K562 (cell line): ENCODE data around the gene TNFSF13B. TPM values are rescaled to one million over a fixed set of nuclear protein-coding genes. Genes with fewer than 3 reads are reported as not detected.

ENCODE experiments used
- ATAC-seq: fragments of 200-7000 bp; cut with Tn5 transposase; 3 replicates; pipeline ENCODE4 v1.9.1; 2020; ENCODE audit warnings: moderate library complexity
- BruUV-seq: library from RNA; stranded (reverse); fragments of 400-500 nt; replicated peaks from 2 replicates; lab custom pipeline; 2021; lab: Mats Ljungman, UMichigan
- CTCF ChIA-PET: fragments of 300-600 bp; formaldehyde crosslinking; extraction: SDS; loops from one replicate; lab custom pipeline; 2021; ENCODE audit warnings: low intra/inter-chr PET ratio; lab: Yijun Ruan, JAX
- POLR2A ChIA-PET: fragments of 300-600, 350-650 bp; sonication (Branson Sonifier 250); formaldehyde crosslinking; extraction: SDS; loops from one replicate; lab custom pipeline; 2021; ENCODE audit warnings: antibody characterized with exemption, inconsistent platforms; lab: Yijun Ruan, JAX
- DNase-seq, 4 experiments: peaks; one replicate each; pipeline versions ENCODE4 v3.0.0 to v3.0.0-alpha.2; 2011 to 2018; ENCODE audit warnings: low spot score in 3 of 4, mixed read lengths in 3 of 4; ENCODE audit errors: extremely low read depth in 1 of 4
- FAIRE-seq: peaks from 2 replicates; lab custom pipeline; 2011; peaks lifted over from hg19 to GRCh38; lab: Jason Lieb, UNC
- H2AFZ ChIP-seq: 2 replicates; pipeline ENCODE4 v1.6.0; 2011; ENCODE audit warnings: low read depth, low read length, control low read depth, inconsistent platforms
- H3K27ac ChIP-seq: fragments of 200-600 bp; 3 replicates; pipeline ENCODE4 v1.8.0; 2011; ENCODE audit warnings: low read depth, mild to moderate bottlenecking, control low read depth, inconsistent platforms, low read length, moderate library complexity, mixed read lengths; ENCODE audit errors: extremely low read depth
- H3K27me3 ChIP-seq, 2 experiments: fragments of 300-600 bp in 1 of 2; 2 replicates in 1 of 2; 3 replicates in 1 of 2; pipeline versions ENCODE4 v1.6.0 to v1.8.0; 2011; ENCODE audit warnings: inconsistent platforms in 2 of 2, low read length in 2 of 2, mild to moderate bottlenecking in 1 of 2, mixed read lengths in 1 of 2, moderate library complexity in 1 of 2; ENCODE audit not compliant: control insufficient read depth in 2 of 2, insufficient read depth in 2 of 2
- H3K36me3 ChIP-seq: fragments of 300-600 bp; 3 replicates; pipeline ENCODE4 v1.8.0; 2011; ENCODE audit warnings: mild to moderate bottlenecking, low read length, inconsistent platforms; ENCODE audit not compliant: control insufficient read depth, insufficient read depth
- H3K4me1 ChIP-seq, 2 experiments: fragments of 200-600 bp in 1 of 2; replicated peaks in 1 of 2; 2 replicates in 1 of 2; 3 replicates in 1 of 2; pipeline versions ENCODE4 v1.5.1 to v1.8.0; 2011; ENCODE audit warnings: inconsistent platforms in 2 of 2, low read length in 2 of 2, mild to moderate bottlenecking in 1 of 2, mixed read lengths in 1 of 2, moderate library complexity in 1 of 2; ENCODE audit not compliant: control insufficient read depth in 2 of 2, insufficient read depth in 2 of 2
- H3K4me2 ChIP-seq: 2 replicates; pipeline ENCODE4 v1.6.1; 2011; ENCODE audit warnings: low read length, control low read depth, inconsistent platforms, mixed read lengths; ENCODE audit not compliant: insufficient read depth
- H3K4me3 ChIP-seq: fragments of 200-600 bp; sonication (generic), shearing (Covaris generic); 2 replicates; pipeline ENCODE4 v1.5.1; 2016; ENCODE audit warnings: control low read depth, inconsistent platforms
- H3K79me2 ChIP-seq: fragments of 200-600 bp; 3 replicates; pipeline ENCODE4 v1.8.0; 2011; ENCODE audit warnings: low read length, inconsistent platforms; ENCODE audit not compliant: control insufficient read depth, insufficient read depth
- H3K9ac ChIP-seq, 2 experiments: 2 replicates each; pipeline versions ENCODE4 v1.6.0 to v1.6.1; 2011; ENCODE audit warnings: low read depth in 2 of 2, low read length in 2 of 2, control low read depth in 1 of 2, inconsistent platforms in 1 of 2, mild to moderate bottlenecking in 1 of 2, mixed read lengths in 1 of 2; ENCODE audit not compliant: insufficient read depth in 1 of 2
- H3K9me1 ChIP-seq: one replicate; pipeline ENCODE4 v1.6.0; 2011; ENCODE audit warnings: inconsistent platforms, mild to moderate bottlenecking, low read length, moderate library complexity; ENCODE audit not compliant: control insufficient read depth, insufficient read depth
- H3K9me3 ChIP-seq: replicated peaks from 2 replicates; pipeline ENCODE4 v1.5.1; 2011; ENCODE audit warnings: low read depth, low read length, inconsistent platforms; ENCODE audit not compliant: control insufficient read depth, insufficient read depth
- H4K20me1 ChIP-seq: replicated peaks from 2 replicates; pipeline ENCODE4 v1.6.1; 2011; ENCODE audit warnings: low read length, inconsistent platforms, mixed read lengths; ENCODE audit not compliant: control insufficient read depth, insufficient read depth
- ADNP ChIP-seq: fragments of 200-800 bp; sonication (Bioruptor generic); IDR thresholded peaks from 2 replicates; pipeline ENCODE4 v1.6.1; 2016; ENCODE audit warnings: missing genetic modification characterization, missing compliant biosample characterization
- ARID4B ChIP-seq: sonication (generic); formaldehyde crosslinking; IDR thresholded peaks from 2 replicates; pipeline ENCODE4 v1.8.0; 2022; ENCODE audit warnings: mild to moderate bottlenecking, missing genetic modification reagents
- CBFB ChIP-seq: sonication (generic); formaldehyde crosslinking; IDR thresholded peaks from 2 replicates; pipeline ENCODE4 v1.4.0; 2020; ENCODE audit warnings: mild to moderate bottlenecking, missing genetic modification reagents
- E2F8 ChIP-seq: fragments of 450-650 bp; IDR thresholded peaks from 2 replicates; pipeline ENCODE4 v1.7.1; 2018; ENCODE audit warnings: mild to moderate bottlenecking, low read depth; ENCODE audit not compliant: partially characterized antibody
- ETS1 ChIP-seq: conservative IDR thresholded peaks from 2 replicates; pipeline ENCODE4 v1.6.1; 2011; ENCODE audit warnings: low read depth, mild to moderate bottlenecking, low read length; ENCODE audit not compliant: control insufficient read depth
- HCFC1 ChIP-seq: IDR thresholded peaks from 2 replicates; pipeline ENCODE4 v1.6.1; 2012; ENCODE audit warnings: low read depth, low read length, improper control_type of control experiment
- HNRNPLL ChIP-seq: fragments of 200-400 bp; formaldehyde crosslinking; IDR thresholded peaks from 2 replicates; pipeline ENCODE4 v1.6.1; 2017; ENCODE audit warnings: low read length, low read depth, mild to moderate bottlenecking; ENCODE audit not compliant: poor library complexity, severe bottlenecking
- ILK ChIP-seq: fragments of 450-650 bp; IDR thresholded peaks from 2 replicates; pipeline ENCODE4 v1.6.1; 2016; ENCODE audit warnings: missing genetic modification characterization, low read depth, mild to moderate bottlenecking, missing compliant biosample characterization, moderate library complexity, borderline replicate concordance
- RFX1 ChIP-seq: fragments of 450-650 bp; IDR thresholded peaks from 2 replicates; pipeline ENCODE4 v1.6.1; 2016; ENCODE audit warnings: mild to moderate bottlenecking, moderate library complexity
- WGBS: fragments of 100-300 bp; shearing (Covaris generic); methylation state at CpG from one replicate; pipeline ENCODE4 v1.1.6; 2016; ENCODE audit warnings: low coverage, mixed read lengths; ENCODE audit not compliant: insufficient coverage; ENCODE audit errors: missing lambda C conversion rate; 5-methylcytosine and 5-hydroxymethylcytosine counted together
- in situ Hi-C: fragments of 300-500 bp; cut with MboI; formaldehyde crosslinking; loops from 4 replicates; pipeline ENCODE4 v1.15.0; 2018; ENCODE audit warnings: inconsistent platforms, mixed read lengths
- intact Hi-C: fragments of 100-400 bp; cut with micrococcal nuclease; formaldehyde crosslinking; loops from 2 replicates; pipeline ENCODE4 v1.14.2; 2022
- polyA plus RNA-seq, 8 experiments: library from polyadenylated mRNA; depleted of rRNA in 4 of 8; stranded (reverse) in 5 of 8; unstranded in 3 of 8; fragments of >200 nt; fragmentation: Nextera tagmentation in 2 of 8; fragmentation: Illumina TruSeq in 1 of 8; extraction: Ambion mirVana in 2 of 8; extraction: Trizol in 1 of 8; gene quantifications; 2 replicates each; pipeline versions ENCODE4 v1.2.1 to v1.2.3, GENCODE V29; 2011 to 2014; ENCODE audit warnings: inconsistent platforms in 1 of 8, missing spikeins in 1 of 8
- total RNA-seq, 7 experiments: library from RNA; depleted of rRNA in 6 of 7; stranded (reverse); fragments of >200 nt in 6 of 7; fragmentation: Illumina TruSeq in 2 of 7; extraction: Trizol in 2 of 7; gene quantifications; 2 replicates each; pipeline versions ENCODE4 v1.2.1 to v1.2.3, GENCODE V29; 2011 to 2021; ENCODE audit warnings: low replicate concordance in 1 of 7

Gene TNFSF13B
- total and polyA plus RNA-seq, 9 of the 15 experiments (the other 6 are each of a cell fraction or from before 2014, with no cell fraction given): 1.1 to 2.1 (median 1.5) TPM

- ATAC-seq: no peak
- no peak overlapping the region for H3K27ac ChIP-seq
- in situ Hi-C loops: no loop called here
- H3K9me3 ChIP-seq: no peaks in the 10 kb centered on the region
- intact Hi-C loops: no loop called here
- no TSS peak for BruUV-seq
- no peak overlapping the region for H3K4me3 ChIP-seq
- FAIRE-seq: no peak
- DNase-seq: no peak
- TF ChIP-seq HNRNPLL (no peak), ILK (tag) (no peak), ARID4B (CRISPR knock-in tag) (no peak), E2F8 (no peak), HCFC1 (no peak), ETS1 (no peak), ADNP (no peak), RFX1 (no peak), CBFB (CRISPR knock-in tag) (no peak)
- POLR2A ChIA-PET: no interaction called here
- CTCF ChIA-PET: no interaction called here
- H3K9ac ChIP-seq: no peak overlapping the region
- no peaks in the 10 kb centered on the region for H4K20me1 ChIP-seq
- no peaks in the 10 kb centered on the region for H3K79me2 ChIP-seq
- WGBS: 13% methylated on average over 3 of the region's 3 CpGs
- no peaks in the 10 kb centered on the region for H3K27me3 ChIP-seq
- no peak overlapping the region for H3K4me2 ChIP-seq
- no peaks in the 10 kb centered on the region for H3K9me1 ChIP-seq
- H2AFZ ChIP-seq: no peak overlapping the region
- H3K36me3 ChIP-seq: no peaks in the 10 kb centered on the region
- H3K4me1 ChIP-seq: no peaks in the 10 kb centered on the region; a peak in 1 of 5 replicates
These were observed 13.6 kb downstream of the TNFSF13B start for GRCh38 chr13:108283110-108283509.
